Measurements from ENCODE around the gene CFAP410.

- TF ChIP-seq EZH2 (IDR thresholded peaks at IDR 0.05; ENCODE audit: insufficient read depth, poor library complexity, severe bottlenecking) (no peak), EZH2phosphoT487 (IDR thresholded peaks at IDR 0.05; ENCODE audit: insufficient read depth, low read depth) (no peak)
These were observed 972 bp downstream of the CFAP410 start for GRCh38 chr21:44337941-44338895.
